ENCODE measurements around the gene VTN.

Gene VTN

DNA sequence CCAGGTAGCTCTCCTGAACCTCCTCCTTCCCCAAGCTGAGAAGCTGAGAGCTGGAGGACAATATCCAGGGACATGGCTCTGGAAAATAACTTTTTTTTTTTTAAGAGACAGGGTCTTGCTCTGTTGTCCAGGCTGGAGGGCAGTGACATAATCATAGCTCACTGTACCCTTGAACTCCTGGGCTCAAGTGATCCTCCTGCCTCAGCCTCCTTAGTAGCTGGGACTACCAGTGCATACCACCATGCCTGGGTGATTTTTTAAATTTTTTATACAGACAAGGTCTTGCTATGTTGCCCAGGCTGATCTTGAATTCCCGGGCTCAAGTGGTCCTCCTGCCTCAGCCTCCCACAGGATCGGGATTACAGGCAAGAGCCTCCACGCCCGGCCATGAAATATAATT lies 29.7 kb upstream of the VTN start:
- TF ChIP-seq, protein P1, sequence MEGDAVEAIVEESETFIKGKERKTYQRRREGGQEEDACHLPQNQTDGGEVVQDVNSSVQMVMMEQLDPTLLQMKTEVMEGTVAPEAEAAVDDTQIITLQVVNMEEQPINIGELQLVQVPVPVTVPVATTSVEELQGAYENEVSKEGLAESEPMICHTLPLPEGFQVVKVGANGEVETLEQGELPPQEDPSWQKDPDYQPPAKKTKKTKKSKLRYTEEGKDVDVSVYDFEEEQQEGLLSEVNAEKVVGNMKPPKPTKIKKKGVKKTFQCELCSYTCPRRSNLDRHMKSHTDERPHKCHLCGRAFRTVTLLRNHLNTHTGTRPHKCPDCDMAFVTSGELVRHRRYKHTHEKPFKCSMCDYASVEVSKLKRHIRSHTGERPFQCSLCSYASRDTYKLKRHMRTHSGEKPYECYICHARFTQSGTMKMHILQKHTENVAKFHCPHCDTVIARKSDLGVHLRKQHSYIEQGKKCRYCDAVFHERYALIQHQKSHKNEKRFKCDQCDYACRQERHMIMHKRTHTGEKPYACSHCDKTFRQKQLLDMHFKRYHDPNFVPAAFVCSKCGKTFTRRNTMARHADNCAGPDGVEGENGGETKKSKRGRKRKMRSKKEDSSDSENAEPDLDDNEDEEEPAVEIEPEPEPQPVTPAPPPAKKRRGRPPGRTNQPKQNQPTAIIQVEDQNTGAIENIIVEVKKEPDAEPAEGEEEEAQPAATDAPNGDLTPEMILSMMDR (IDR thresholded peaks at IDR 0.05): no peak

DNA sequence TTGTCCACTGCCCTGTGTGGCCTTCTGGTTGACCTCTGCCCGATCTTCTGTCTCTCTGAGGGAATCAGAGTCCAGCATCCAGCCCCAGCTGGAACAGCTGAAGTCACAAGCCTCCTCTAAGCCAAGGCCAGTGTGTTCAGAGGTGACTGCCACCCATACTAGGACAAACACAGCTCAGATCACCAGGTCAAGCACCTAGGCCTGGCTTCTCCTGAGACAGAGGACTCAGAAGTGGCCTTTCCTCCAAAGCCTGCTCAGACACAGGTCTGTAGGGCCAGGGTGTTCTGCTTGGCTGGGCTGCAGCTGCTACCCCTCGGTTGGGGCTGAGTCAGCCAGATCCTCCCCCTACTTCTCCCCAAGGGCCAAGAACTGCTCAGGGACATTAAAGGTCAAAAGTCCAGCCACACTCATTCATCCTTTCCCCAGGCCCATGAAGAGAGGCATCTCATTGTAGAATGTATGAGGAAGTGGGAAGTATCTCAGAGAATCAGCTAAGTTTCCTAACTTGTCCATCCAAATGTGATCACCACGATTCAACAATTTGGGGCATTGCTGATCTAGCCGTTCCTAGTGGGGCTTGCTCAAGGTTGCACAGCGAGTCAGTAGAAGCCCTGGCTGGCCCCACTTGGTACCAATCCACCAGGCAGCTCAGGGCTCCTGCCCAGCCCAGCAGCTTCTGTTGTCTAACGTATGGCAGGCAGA lies 28.3 kb upstream of the VTN start:
- TF ChIP-seq, protein P1 (IDR thresholded peaks at IDR 0.05): no peak

DNA sequence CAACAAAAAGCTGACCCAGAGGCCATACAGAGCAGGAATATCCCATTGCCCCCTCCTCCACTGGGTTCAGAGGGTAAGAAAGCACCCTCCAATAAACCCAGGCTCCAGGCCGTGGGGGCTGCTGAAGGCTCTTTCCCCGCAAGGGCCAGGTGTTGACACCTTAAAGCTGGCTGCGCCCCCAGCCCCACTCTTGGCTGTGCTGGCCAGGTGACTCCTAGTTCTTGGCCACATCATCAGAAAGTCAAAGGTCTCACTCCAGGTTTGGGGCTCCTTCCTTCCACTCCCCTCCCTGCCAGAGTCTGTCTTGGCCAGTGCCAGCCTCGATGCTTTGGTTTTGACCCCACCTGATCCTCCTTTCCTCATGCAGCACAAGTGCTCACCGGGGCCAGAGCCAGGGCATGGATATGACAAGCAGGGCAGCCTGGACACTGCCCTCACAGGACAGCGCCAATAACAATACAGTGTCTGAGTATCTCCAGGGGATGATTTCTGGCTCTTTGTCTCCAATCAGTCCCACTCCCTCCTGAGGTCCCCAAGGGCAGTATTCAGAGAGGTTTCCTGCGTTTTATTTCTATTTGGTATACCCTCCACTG lies 27.7 kb upstream of the VTN start:
- TF ChIP-seq, protein P1 (IDR thresholded peaks at IDR 0.05): no peak

DNA sequence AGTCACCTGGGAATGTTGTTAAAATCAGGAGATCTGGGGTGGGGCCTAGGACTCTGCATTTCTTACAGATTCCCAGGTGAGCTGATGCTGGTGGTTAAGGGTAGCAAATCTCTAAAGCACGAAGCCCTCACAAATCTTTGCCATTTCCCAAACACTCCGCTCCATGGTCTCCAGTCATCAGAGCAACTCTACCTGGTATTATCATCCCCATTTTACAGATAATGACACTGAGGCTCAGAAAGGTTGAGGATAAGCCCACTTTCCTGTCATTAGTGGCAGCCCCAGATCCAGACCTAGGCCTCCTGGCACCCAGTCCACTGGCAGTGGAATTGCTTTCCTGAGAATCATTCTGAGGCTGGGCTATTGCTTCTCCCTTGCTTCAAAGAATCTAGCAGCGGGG lies 27.2 kb upstream of the VTN start:
- TF ChIP-seq, protein P1 (IDR thresholded peaks at IDR 0.05): no peak

DNA sequence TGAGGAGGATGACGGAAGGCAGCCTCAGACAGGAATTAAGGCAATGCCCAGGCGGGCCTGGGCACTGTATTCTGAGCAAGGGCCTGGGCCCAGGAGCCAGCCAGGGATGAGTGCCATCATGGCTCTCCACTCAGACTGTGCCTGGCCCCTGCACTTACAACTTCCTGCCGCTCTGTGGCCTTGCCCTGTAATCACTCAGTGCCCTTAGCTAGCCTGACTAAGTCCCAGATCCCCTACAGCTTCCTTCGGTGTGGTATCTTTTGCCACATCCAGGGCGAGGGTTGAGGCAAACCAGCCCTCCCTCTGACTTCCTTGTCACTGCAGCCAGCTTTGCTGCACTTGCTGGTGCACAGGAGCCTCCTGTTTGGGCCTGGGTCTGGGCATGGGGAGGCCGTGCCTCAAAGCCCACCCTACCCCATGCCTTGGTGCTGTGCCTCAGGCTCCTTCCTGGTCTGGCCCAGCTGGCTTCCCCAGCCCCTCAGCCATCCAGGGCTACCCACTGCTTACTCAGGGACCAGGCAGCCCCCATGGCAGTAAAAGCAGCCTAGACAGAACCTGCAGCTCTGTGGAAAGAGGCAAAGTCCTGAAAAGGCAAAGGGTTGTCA lies 26.6 kb upstream of the VTN start:
- TF ChIP-seq, protein P1 (IDR thresholded peaks at IDR 0.05): no peak

DNA sequence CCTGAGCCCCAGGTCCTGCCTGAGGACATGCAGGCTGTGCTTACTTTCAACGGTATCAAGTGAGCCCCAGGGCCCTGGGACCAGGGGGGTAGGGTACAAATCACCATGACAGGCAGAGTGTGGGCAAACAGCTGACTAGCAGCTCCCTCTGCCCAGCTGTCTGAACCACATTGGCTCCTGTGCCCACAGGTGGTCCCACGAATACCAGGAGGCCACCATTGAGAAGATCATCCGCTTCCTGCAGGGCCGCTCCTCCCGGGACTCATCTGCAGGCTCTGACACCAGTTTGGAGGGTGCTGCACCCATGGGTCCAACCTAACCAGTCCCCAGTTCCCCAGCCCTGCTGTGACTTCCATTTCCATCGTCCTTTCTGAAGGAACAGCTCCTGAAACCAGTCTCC lies 25.9 kb upstream of the VTN start:
- TF ChIP-seq, protein P1 (IDR thresholded peaks at IDR 0.05): no peak

DNA sequence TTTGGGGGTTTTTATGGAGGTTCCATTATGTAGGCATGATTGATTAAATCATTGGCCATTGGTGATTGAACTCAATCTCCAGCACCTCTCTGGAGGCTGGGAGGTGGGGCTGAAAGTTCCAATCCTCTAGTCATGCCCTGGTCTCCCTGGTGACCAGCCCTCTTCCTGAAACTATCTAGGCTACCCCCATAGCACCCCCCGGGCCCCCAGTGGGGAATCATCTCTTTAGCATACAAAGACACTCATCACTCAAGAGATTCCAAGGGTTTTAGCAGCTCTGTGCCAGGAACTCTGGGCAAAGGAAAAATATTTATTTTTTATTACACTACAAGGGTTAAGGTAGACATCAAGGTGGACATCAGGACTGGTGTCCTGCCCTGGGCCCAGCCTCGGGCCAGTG lies 25.3 kb upstream of the VTN start:
- TF ChIP-seq, protein P1 (IDR thresholded peaks at IDR 0.05): no peak
